GM11168 (cell line): Measurements from ENCODE around the gene GLCCI1.
"Not testable (repeated sequence)": the region's sequence is repeated elsewhere in the genome, so short reads cannot be mapped to it uniquely, and the experiment has no call there.

Experiments used
- in situ Hi-C: fragments of 300-500 bp; cut with MboI; formaldehyde crosslinking; loops from one replicate; pipeline ENCODE4 v1.12.0; 2022; ENCODE audit warnings: low sequenced_read_pairs; ENCODE audit not compliant: unreplicated experiment

Gene GLCCI1

GRCh38 chr7:8040768-8041369, 72.3 kb downstream of the GLCCI1 start:
- in situ Hi-C loops: no loop called here

GRCh38 chr7:8042796-8043535, 74.4 kb downstream of the GLCCI1 start:
- in situ Hi-C loops: no loop called here

DNA sequence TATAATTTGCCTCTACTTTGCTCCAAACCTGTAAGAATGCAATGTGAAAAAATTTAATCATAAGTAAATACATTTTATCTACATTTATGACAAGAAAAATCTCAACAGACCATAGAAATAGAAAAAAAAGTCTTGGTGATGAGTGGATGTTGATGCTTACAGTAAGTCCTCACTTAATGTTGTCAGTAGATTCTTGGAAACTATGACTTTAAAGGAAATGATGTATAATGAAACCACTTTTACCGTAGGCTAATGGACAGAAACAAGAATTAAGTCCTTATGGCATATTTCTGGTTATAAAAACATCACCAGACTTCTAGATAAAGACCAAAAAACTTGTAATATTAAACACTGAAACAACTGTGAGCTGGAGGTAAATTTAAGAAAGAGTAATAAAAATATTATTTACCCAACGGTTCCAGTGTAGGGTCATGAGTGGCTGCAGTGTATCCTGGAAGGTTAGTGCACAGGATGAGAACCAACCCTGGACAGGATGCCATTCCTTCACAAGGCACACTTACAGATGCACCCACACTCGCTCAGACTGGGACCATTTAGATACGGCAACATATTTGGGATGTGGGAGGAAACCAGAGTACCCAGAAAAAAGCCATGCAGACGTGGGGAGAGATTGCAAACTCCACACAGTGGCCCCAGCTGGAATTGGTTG, 76.3 kb downstream of the GLCCI1 start:
- in situ Hi-C loops: no loop called here

DNA sequence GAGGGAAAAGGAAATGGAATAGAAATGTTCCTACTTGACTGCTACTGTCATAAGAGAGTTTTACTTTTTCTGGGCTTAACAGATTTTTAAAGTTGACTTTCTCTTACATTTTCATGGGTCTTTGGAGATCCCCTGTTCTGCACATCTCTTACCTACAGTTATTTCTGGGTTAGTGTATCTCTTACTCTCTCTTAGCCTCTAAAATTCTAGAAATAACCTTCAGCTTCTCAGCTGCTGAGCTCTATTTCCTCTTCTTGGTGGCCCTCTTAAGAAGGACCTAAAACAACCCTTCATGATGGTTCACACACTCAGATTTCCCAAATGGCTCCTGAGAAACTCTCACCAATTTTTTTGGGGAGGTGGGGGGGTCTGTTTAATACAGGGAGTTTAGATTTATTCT, 79.5 kb downstream of the GLCCI1 start:
- in situ Hi-C loops: not testable (repeated sequence)

DNA sequence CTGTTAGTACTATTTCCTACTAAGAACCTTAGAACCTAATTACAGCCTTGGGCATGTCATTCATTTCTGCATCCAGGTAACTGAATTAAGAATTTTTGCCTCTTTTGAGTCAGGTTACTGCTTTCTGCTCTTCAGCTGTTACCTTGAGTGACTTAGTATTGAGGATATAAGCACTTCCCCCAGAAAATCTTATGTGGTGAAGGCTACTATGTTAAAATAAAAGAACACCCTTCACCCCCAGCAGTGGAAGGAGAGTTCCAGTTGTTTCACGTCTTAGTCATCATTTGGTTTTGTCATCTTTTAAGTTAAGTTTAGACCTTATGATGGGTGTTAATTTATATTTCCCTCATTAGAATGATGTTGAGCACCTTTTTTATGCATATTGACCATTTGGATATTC, 82.8 kb downstream of the GLCCI1 start:
- in situ Hi-C loops: no loop called here

- in situ Hi-C loops: no loop called here
Measured at GRCh38 chr7:8051998-8052397, 83.4 kb downstream of the GLCCI1 start.

GRCh38 chr7:8052824-8053223, 84.2 kb downstream of the GLCCI1 start:
- in situ Hi-C loops: no loop called here

DNA sequence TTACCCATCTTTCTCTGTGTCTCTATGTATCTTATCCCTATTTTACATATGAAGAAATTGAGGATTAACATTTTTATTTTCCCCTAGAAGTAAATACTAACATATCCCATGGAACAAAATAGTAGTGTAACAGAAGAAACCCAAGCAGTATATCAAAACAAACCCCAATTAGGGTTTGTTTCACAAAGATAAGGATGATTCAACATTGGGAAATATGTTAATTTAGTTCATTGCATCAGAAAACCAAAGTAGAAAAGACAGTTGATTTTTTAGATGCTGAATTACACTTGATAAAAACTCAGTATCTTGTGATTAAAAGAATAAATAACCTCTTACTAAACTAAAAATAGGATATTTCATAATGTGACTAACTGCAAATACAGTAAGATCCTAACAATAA, 87.8 kb downstream of the GLCCI1 start:
- in situ Hi-C loops: no loop called here

DNA sequence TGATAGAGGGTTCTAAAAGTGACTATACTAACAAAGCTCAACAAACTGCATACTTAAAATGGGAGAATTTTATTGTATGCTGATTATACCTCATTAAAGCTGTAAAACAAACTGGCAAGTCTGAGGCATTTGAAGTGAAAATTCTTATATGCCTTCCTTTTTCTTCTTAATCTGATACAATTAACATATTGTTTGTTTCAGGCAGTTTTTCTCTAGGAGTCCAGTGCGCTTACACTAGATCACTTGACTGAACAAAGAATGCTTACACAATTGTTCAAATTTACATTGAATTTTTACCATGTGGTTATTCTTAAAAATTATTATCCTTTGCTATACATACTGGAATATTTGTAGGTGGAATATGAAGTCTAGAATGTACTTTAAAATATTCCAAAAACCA, 89.0 kb downstream of the GLCCI1 start:
- in situ Hi-C loops: no loop called here

GRCh38 chr7:8058322-8058721, 89.7 kb downstream of the GLCCI1 start:
- in situ Hi-C loops: no loop called here

GRCh38 chr7:8058852-8059251, 90.3 kb downstream of the GLCCI1 start:
- in situ Hi-C loops: no loop called here

DNA sequence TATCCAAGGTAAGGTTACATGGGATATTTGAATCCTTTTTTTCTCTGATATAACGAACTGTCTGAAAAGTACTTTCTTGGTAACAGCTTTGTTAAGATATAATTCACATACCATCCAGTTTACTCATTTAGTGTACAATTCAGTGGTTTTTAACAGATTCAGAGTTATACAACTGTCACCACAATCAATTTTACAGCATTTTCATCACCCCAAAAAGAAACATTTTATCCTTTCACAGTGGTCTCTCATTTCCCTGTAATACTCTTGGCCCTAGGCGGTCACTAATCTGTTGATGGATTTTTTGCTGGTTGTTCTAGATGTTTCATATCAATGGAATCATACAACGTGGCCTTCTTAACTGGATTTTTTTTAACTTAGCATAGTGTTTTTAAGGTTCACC, 91.6 kb downstream of the GLCCI1 start:
- in situ Hi-C loops: no loop called here

DNA sequence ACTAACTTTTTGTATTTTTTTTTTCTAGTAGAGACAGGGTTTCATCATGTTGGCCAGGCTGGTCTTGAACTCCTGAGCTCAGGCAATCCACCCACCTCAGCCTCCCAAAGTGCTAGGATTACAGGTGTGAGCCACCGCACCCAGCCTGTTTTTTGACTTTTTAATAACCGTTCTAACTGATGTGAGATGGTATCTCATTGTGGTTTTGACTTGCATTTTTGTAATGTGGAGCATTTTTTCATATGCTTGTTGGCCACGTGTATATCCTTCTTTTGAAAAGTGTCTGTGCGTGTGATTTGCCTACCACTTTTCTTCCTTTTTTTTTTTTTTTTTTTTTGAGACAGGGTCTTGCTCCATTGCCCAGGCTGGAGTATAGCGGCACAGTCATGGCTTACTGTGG, 94.7 kb downstream of the GLCCI1 start:
- in situ Hi-C loops: not testable (repeated sequence)

DNA sequence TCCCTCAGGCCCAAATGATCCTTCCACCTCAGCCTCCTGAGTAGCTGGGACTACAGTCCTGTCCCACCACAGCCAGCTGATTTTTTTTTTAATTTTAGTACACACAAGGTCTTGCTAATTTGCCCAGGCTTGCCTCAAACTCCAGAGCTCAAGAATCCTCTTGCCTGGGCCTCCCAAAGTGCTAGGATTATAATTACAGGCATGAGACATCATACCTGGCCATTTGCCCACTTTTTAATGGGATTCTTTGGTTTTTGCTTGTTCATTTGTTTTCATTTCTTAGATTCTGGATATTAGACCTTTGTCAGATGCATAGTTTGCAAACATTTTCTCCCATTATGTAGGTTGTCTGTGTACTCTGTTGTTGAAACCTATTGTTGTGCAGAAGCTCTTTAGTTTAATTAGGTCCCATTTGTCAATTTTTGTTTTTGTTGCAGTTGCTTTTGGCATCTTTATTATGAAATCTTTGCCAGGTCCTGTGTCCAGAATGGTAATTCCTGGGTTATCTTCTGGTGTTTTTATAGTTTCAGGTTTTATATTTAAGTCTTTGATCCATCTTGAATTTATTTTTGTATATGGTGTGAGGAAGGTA, 95.2 kb downstream of the GLCCI1 start:
- in situ Hi-C loops: no loop called here

DNA sequence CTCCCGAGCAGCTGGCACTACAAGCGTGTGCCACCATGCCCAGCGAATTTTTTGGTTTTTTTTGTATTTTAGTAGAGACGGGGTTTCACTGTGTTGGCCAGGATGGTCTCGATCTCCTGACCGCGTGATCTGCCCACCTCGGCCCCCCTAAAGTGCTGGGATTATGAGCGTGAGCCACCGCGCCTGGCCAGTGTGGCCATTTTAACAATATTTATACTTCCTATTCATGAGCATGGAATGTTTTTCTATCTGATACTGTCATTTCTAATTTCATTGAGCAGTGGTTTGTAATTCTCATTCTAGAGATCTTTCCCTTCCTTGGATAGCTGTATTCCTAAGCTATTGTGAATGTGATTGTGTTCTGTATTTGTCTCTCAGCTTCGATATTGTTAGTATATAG, 96.2 kb downstream of the GLCCI1 start:
- in situ Hi-C loops: no loop called here

- in situ Hi-C loops: no loop called here
Measured at GRCh38 chr7:8065356-8065813, 96.8 kb downstream of the GLCCI1 start.

- in situ Hi-C loops: no loop called here
Measured at GRCh38 chr7:8068892-8069686, 100.5 kb downstream of the GLCCI1 start.

DNA sequence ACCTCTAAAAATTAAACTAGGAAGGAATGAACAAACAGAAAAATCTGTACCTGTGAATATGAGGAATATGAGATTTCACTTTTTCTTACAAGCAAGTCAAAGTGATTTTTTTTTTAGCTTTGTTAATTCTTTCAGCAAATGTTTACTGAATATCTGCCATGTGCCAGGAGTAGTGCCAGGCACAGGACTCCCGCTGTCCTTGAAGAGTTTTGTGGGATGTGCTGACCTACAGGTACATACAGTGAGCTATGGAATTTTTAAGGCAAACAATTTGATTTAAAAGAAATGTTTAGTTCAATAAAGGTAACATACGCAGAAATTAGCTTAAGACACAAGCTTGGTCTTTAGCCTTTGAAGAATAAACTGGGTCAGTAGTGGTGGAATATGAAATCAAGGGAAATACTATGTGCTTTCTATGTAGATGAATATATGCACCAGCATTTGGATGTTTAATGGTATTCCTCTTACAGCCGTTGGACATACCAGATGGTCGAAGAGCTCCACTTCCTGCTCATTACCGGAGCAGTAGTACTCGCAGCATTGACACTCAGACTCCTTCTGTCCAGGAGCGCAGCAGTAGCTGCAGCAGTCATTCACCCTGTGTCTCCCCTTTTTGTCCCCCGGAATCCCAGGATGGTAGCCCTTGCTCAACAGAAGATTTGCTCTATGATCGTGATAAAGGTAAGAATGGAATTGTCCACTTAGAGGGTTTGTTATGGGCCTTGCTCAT, 102.0 kb downstream of the GLCCI1 start:
- in situ Hi-C loops: no loop called here

DNA sequence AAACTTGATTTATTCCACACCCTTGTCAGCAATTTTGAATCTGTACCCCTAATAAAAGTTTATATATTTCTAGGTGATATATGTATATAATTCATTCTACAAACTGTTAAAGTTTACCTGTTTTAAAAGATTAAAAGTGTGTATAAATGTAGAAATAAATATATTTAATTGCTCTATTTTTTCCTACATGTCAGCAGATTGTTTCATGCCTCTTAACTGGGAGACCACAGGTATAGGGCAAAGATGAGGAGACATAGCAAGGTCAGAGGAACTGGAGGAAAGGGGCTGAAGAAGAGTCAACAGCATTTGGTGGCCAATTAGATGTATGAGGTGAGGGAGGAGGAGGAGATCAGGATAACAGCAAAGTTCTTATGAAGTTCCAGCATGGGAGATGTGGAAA, 109.8 kb downstream of the GLCCI1 start:
- in situ Hi-C loops: no loop called here

GRCh38 chr7:8082762-8083161, 114.2 kb downstream of the GLCCI1 start:
- in situ Hi-C loops: no loop called here
